Measurements from ENCODE around the gene APOA4. TPM values are rescaled to one million over a fixed set of nuclear protein-coding genes. Genes with fewer than 3 reads are reported as not detected.

The APOA4 gene
- total and polyA plus RNA-seq, 2 of the 13 experiments (the other 11 are each of a cell fraction or from before 2014, with no cell fraction given) = 3.8 to 7.2 TPM

- TF ChIP-seq FOXP4 (CRISPR knock-in tag; IDR thresholded peaks at IDR 0.05) (peak; percentile 92), MIER3 (CRISPR knock-in tag; IDR thresholded peaks at IDR 0.05; ENCODE audit: borderline replicate concordance) (peak; percentile 63; the same call in 1 of the 2 replicates), ATF7-NPFF (CRISPR knock-in tag; IDR thresholded peaks at IDR 0.05; ENCODE audit: low read depth) (no peak), SUZ12 (IDR thresholded peaks at IDR 0.05; ENCODE audit: low read depth, low read length) (no peak), GRHL1 (CRISPR knock-in tag; conservative IDR thresholded peaks at IDR 0.05) (no peak), GPBP1L1 (CRISPR knock-in tag; IDR thresholded peaks at IDR 0.05) (no peak), JUN (CRISPR knock-in tag; IDR thresholded peaks at IDR 0.05) (no peak; the same call in 1 of the 2 replicates), ZNF567 (CRISPR knock-in tag; IDR thresholded peaks at IDR 0.05; ENCODE audit: borderline replicate concordance) (no peak), ZBTB43 (CRISPR knock-in tag; conservative IDR thresholded peaks at IDR 0.05) (peak; percentile 95), MBD4 (IDR thresholded peaks at IDR 0.05; ENCODE audit: borderline replicate concordance, low read length) (peak; percentile 85; the same call in 1 of the 2 replicates), ZNF282 (IDR thresholded peaks at IDR 0.05; ENCODE audit: partially characterized antibody) (no peak), IRF2 (CRISPR knock-in tag; IDR thresholded peaks at IDR 0.05) (peak; percentile 69; the same call in 1 of the 2 replicates), ZNF691 (CRISPR knock-in tag; IDR thresholded peaks at IDR 0.05; ENCODE audit: borderline replicate concordance, low read depth) (no peak; the same call in 1 of the 2 replicates), ZBTB38 (CRISPR knock-in tag; IDR thresholded peaks at IDR 0.05) (no peak), ZNF329 (CRISPR knock-in tag; IDR thresholded peaks at IDR 0.05; ENCODE audit: low read depth) (no peak), THAP7 (CRISPR knock-in tag; IDR thresholded peaks at IDR 0.05) (0 out of 2 replicates have a peak, but pooled peaks have one; percentile 51), ZNF230 (CRISPR knock-in tag; IDR thresholded peaks at IDR 0.05) (peak; percentile 84), ZNF17 (CRISPR knock-in tag; IDR thresholded peaks at IDR 0.05) (no peak), ZNF24 (IDR thresholded peaks at IDR 0.05) (peak; percentile 34; the same call in 1 of the 2 replicates), NR2C2 (CRISPR knock-in tag; IDR thresholded peaks at IDR 0.05; ENCODE audit: borderline replicate concordance) (peak; percentile 87), RELA (CRISPR knock-in tag; IDR thresholded peaks at IDR 0.05) (no peak; the same call in 1 of the 2 replicates)
These were observed 14.6 kb downstream of the APOA4 start (continued) for GRCh38 chr11:116808262-116809175.

All from HepG2 (cell line).